ENCODE data around the gene KCND3. TPM values are rescaled to one million over a fixed set of nuclear protein-coding genes. Genes with fewer than 3 reads are reported as not detected.

KCND3 gene
- total RNA-seq, 1 experiment from 2014 or later = not detected

DNA sequence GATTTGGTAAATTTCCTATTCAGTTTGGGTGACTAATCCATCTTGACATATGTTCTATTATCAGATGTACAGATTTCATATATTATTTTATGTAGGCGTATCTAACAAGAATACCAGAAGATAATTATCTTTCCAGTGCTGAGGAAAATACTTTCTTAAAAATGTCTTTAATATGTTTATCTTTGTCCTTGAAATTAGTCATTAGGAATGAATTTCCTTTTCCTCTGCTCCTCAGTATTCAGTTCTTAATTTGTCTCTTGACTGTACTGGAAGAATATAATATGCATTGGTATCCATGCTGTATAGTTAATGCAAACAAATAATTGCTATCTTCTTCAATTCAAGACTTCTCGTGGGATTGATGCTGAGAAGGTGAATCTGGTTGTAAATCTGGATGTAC lies 227.1 kb downstream of the KCND3 start:
- peaks cover 97% of the 10 kb centered on the region for H3K36me3 Mint-ChIP-seq (ENCODE audit: insufficient read depth, unreplicated experiment)

DNA sequence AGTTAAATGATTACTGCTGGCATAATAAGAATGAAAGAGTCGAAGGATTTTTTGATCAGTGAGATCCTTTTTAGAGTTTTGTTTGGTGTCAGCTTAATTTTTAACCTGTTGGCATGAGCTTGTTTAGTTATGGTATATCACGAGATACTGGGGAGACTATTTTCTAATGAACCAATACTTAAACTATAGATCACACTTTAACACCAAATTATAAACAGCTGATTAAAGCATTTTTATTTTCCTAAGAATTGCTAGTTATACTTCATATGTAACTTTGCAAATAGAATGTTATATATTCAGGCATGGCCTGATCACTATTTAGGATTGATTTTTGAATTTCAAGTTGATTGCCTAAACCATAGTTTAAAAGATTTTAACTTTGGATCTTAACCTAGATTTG lies 227.8 kb downstream of the KCND3 start:
- H3K27ac Mint-ChIP-seq (ENCODE audit: low read depth, unreplicated experiment) = no peak overlapping the region
- no peaks in the 10 kb centered on the region for H3K9me3 Mint-ChIP-seq (ENCODE audit: unreplicated experiment)
- intact Hi-C loops (cut with micrococcal nuclease) = loop anchor here (10.0 kb wide), 1 partner anchor 107 kb away; no protein-coding TSS in a partner anchor
- peaks cover 91% of the 10 kb centered on the region for H3K36me3 Mint-ChIP-seq (ENCODE audit: insufficient read depth, unreplicated experiment)
- no peaks in the 10 kb centered on the region for H3K27me3 Mint-ChIP-seq (ENCODE audit: insufficient read depth, unreplicated experiment)
- TF ChIP-seq, protein P1, sequence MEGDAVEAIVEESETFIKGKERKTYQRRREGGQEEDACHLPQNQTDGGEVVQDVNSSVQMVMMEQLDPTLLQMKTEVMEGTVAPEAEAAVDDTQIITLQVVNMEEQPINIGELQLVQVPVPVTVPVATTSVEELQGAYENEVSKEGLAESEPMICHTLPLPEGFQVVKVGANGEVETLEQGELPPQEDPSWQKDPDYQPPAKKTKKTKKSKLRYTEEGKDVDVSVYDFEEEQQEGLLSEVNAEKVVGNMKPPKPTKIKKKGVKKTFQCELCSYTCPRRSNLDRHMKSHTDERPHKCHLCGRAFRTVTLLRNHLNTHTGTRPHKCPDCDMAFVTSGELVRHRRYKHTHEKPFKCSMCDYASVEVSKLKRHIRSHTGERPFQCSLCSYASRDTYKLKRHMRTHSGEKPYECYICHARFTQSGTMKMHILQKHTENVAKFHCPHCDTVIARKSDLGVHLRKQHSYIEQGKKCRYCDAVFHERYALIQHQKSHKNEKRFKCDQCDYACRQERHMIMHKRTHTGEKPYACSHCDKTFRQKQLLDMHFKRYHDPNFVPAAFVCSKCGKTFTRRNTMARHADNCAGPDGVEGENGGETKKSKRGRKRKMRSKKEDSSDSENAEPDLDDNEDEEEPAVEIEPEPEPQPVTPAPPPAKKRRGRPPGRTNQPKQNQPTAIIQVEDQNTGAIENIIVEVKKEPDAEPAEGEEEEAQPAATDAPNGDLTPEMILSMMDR (IDR thresholded peaks at IDR 0.05; ENCODE audit: unreplicated experiment) = no peak
- ChIA-PET CTCF (interaction anchor here (0.6 to 8.4 kb wide), 3 partner anchors 12 to 319 kb away, joined by 3 to 73 read pairs (median 4); no protein-coding TSS in a partner anchor), POLR2A (interaction anchor here (0.6 kb wide), 1 partner anchor 314 kb away, joined by 3 read pairs; no protein-coding TSS in a partner anchor)
- BruUV-seq (replicated peaks) = no TSS peak
- DNase-seq (ENCODE audit: unreplicated experiment) = no peak
- H3K4me3 Mint-ChIP-seq (ENCODE audit: unreplicated experiment) = no peak overlapping the region
- no peaks in the 10 kb centered on the region for H3K4me1 Mint-ChIP-seq (ENCODE audit: insufficient read depth, unreplicated experiment)

More for the DNA sequence above, 227.1 kb downstream of the KCND3 start:
- TF ChIP-seq, protein P1 (IDR thresholded peaks at IDR 0.05; ENCODE audit: unreplicated experiment) = no peak
- ChIA-PET POLR2A (no interaction called here), CTCF (interaction anchor here (0.7 to 8.4 kb wide), 5 partner anchors 24 to 319 kb away, joined by 3 to 73 read pairs (median 3); no protein-coding TSS in a partner anchor)
- no peaks in the 10 kb centered on the region for H3K4me1 Mint-ChIP-seq (ENCODE audit: insufficient read depth, unreplicated experiment)
- no peak overlapping the region for H3K27ac Mint-ChIP-seq (ENCODE audit: low read depth, unreplicated experiment)
- H3K9me3 Mint-ChIP-seq (ENCODE audit: unreplicated experiment) = no peaks in the 10 kb centered on the region
- H3K4me3 Mint-ChIP-seq (ENCODE audit: unreplicated experiment) = no peak overlapping the region
- intact Hi-C loops (cut with micrococcal nuclease) = loop anchor here (10.0 kb wide), 1 partner anchor 108 kb away; no protein-coding TSS in a partner anchor
- no peak for DNase-seq (ENCODE audit: unreplicated experiment)
- no TSS peak for BruUV-seq (replicated peaks)
- H3K27me3 Mint-ChIP-seq (ENCODE audit: insufficient read depth, unreplicated experiment) = no peaks in the 10 kb centered on the region

DNA sequence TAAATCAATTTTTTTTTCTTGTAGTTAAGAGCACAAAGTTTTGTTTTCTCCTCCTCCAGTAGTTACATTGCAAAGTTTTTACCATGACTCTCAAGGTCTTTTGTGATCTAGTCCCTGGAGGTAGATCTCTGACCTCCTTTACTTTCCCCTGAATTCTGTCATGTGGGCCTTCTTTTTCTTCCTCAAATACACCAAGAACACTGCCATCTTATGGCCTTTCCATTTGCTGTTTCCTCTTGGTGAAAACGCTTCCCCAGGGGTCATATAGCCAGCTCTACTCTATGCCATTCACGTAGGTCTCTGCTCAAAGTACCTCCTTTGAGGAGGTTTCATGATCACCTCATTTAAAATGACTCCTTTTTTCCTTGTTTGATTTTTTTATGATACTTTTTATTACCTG lies 231.1 kb downstream of the KCND3 start:
- CTCF ChIA-PET = interaction anchor here (0.6 to 1.8 kb wide), 4 partner anchors 43 to 574 kb away, joined by 3 to 10 read pairs (median 4); no protein-coding TSS in a partner anchor
- DNase-seq (ENCODE audit: unreplicated experiment) = no peak
- BruUV-seq (replicated peaks) = no TSS peak
- H3K27me3 Mint-ChIP-seq (ENCODE audit: insufficient read depth, unreplicated experiment) = no peaks in the 10 kb centered on the region
- H3K27ac Mint-ChIP-seq (ENCODE audit: low read depth, unreplicated experiment) = no peak overlapping the region
- POLR2A ChIA-PET = interaction anchor here (0.7 to 1.0 kb wide), 2 partner anchors 19 to 56 kb away, joined by 3 read pairs; partner anchors contain the start of gene INKA2
- H3K36me3 Mint-ChIP-seq (ENCODE audit: insufficient read depth, unreplicated experiment) = peaks cover 58% of the 10 kb centered on the region
- H3K9me3 Mint-ChIP-seq (ENCODE audit: unreplicated experiment) = no peaks in the 10 kb centered on the region
- TF ChIP-seq, protein P1 (IDR thresholded peaks at IDR 0.05; ENCODE audit: unreplicated experiment) = no peak
- peak overlapping the region; percentile 10 for H3K4me3 Mint-ChIP-seq (ENCODE audit: unreplicated experiment)
- intact Hi-C loops (cut with micrococcal nuclease) = no loop called here
- H3K4me1 Mint-ChIP-seq (ENCODE audit: insufficient read depth, unreplicated experiment) = peaks cover 6% of the 10 kb centered on the region

DNA sequence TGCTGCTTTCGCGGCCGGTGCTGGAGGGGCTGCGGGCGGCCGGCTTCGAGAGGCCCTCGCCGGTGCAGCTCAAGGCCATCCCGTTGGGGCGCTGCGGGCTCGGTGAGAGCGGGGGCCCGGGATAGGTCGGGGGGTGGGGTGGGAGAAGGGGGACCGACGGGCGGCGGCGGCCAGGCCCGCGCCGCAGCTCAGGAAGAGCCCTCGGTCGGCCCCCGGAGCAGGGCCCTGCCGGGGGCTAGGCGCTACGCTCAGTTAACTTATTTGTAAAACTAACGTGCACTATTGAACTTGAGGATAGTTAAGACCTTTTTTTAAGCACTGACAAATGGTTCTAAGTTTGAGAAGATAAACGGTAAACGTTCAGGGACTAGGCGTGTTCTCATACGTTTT lies 233.3 kb downstream of the KCND3 start:
- TF ChIP-seq, protein P1 (IDR thresholded peaks at IDR 0.05; ENCODE audit: unreplicated experiment) = no peak
- Mint-ChIP-seq H3K27me3 (ENCODE audit: insufficient read depth, unreplicated experiment) (no peaks in the 10 kb centered on the region), H3K27ac (ENCODE audit: low read depth, unreplicated experiment) (peak overlapping the region; percentile 95), H3K4me3 (ENCODE audit: unreplicated experiment) (peak overlapping the region; percentile 95), H3K4me1 (ENCODE audit: insufficient read depth, unreplicated experiment) (peaks cover 6% of the 10 kb centered on the region), H3K9me3 (ENCODE audit: unreplicated experiment) (no peaks in the 10 kb centered on the region), H3K36me3 (ENCODE audit: insufficient read depth, unreplicated experiment) (peaks cover 37% of the 10 kb centered on the region)
- intact Hi-C loops (cut with micrococcal nuclease) = no loop called here
- DNase-seq (ENCODE audit: unreplicated experiment) = no peak
- BruUV-seq (replicated peaks) = no TSS peak
- CTCF ChIA-PET = interaction anchor here (0.6 to 2.9 kb wide), 10 partner anchors 9 to 878 kb away, joined by 3 to 24 read pairs (median 4); partner anchors contain the start of gene INKA2
- POLR2A ChIA-PET = interaction anchor here (0.6 to 5.3 kb wide), 9 partner anchors 9 to 602 kb away, joined by 3 to 86 read pairs (median 4); partner anchors contain the start of gene INKA2

Data from MCF 10A (cell line).